NCI-H2107 treated with DMSO at 0.1 percent for 48 hours (cell line): ENCODE data around the gene CNTN4.
A peak's percentile ranks its signal among the peaks of the same experiment; 100 is the strongest.
"Not testable (repeated sequence)": the region's sequence is repeated elsewhere in the genome, so short reads cannot be mapped to it uniquely, and the experiment has no call there.

Source experiments
- DNase-seq: peaks from one replicate; lab custom pipeline; 2025; ENCODE audit not compliant: unreplicated experiment; lab: John Stamatoyannopoulos, UW

CNTN4 gene

GRCh38 chr3:2098398-2099027 lies at the start of gene CNTN4:
CNTN4 (plus strand) TSS chr3:2098866.
- peak; percentile 68 for DNase-seq

- DNase-seq = no peak
Observed at GRCh38 chr3:2061360-2061759, 37.3 kb upstream of the CNTN4 start.

- DNase-seq = no peak
Observed at GRCh38 chr3:2071531-2071930, 27.1 kb upstream of the CNTN4 start.

- no peak for DNase-seq
Observed at GRCh38 chr3:2078821-2079220, 19.8 kb upstream of the CNTN4 start.

- no peak for DNase-seq
Observed at GRCh38 chr3:2082871-2083480, 15.7 kb upstream of the CNTN4 start.

- DNase-seq = not testable (repeated sequence)
Observed at GRCh38 chr3:2083558-2083957, 15.1 kb upstream of the CNTN4 start.

- no peak for DNase-seq
Observed at GRCh38 chr3:2090095-2090911, 8.4 kb upstream of the CNTN4 start.

GRCh38 chr3:2092758-2093157 lies 5.9 kb upstream of the CNTN4 start:
- DNase-seq = no peak

- DNase-seq = no peak
Observed at GRCh38 chr3:2094941-2095340, 3.7 kb upstream of the CNTN4 start.

- no peak for DNase-seq
Observed at GRCh38 chr3:2096216-2096615, 2.5 kb upstream of the CNTN4 start.

GRCh38 chr3:2097641-2098191 lies 950 bp upstream of the CNTN4 start:
- DNase-seq = no peak

- DNase-seq = no peak
Observed at GRCh38 chr3:2099028-2099671, 484 bp downstream of the CNTN4 start.

GRCh38 chr3:2099779-2100191 lies 1.1 kb downstream of the CNTN4 start:
- no peak for DNase-seq

GRCh38 chr3:2106438-2106837 lies 7.8 kb downstream of the CNTN4 start:
- DNase-seq = no peak

- DNase-seq = no peak
Observed at GRCh38 chr3:2110597-2111117, 12.0 kb downstream of the CNTN4 start.

- no peak for DNase-seq
Observed at GRCh38 chr3:2114617-2115275, 16.1 kb downstream of the CNTN4 start.

GRCh38 chr3:2130726-2131125 lies 32.1 kb downstream of the CNTN4 start:
- no peak for DNase-seq

GRCh38 chr3:2133146-2133545 lies 34.5 kb downstream of the CNTN4 start:
- DNase-seq = no peak

GRCh38 chr3:2137651-2138050 lies 39.0 kb downstream of the CNTN4 start:
- DNase-seq = no peak

- DNase-seq = no peak
Observed at GRCh38 chr3:2141482-2141881, 42.8 kb downstream of the CNTN4 start.
